Measurements from ENCODE around the gene AADAT.

GRCh38 chr4:170093973-170094535 is 4.3 kb upstream of the AADAT start:
- TF ChIP-seq, protein P1, sequence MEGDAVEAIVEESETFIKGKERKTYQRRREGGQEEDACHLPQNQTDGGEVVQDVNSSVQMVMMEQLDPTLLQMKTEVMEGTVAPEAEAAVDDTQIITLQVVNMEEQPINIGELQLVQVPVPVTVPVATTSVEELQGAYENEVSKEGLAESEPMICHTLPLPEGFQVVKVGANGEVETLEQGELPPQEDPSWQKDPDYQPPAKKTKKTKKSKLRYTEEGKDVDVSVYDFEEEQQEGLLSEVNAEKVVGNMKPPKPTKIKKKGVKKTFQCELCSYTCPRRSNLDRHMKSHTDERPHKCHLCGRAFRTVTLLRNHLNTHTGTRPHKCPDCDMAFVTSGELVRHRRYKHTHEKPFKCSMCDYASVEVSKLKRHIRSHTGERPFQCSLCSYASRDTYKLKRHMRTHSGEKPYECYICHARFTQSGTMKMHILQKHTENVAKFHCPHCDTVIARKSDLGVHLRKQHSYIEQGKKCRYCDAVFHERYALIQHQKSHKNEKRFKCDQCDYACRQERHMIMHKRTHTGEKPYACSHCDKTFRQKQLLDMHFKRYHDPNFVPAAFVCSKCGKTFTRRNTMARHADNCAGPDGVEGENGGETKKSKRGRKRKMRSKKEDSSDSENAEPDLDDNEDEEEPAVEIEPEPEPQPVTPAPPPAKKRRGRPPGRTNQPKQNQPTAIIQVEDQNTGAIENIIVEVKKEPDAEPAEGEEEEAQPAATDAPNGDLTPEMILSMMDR (IDR thresholded peaks at IDR 0.05): no peak
- no peak for TF ChIP-seq POLR2A (IDR thresholded peaks at IDR 0.05)
